GM19328 (cell line): ENCODE data around the gene ZBTB16.

Experiments
- ATAC-seq: cut with Tn5 transposase; IDR thresholded peaks from one replicate; pipeline ENCODE4 v1.9.1; 2021; ENCODE audit warnings: mild to moderate bottlenecking, moderate library complexity; ENCODE audit not compliant: unreplicated experiment

Gene ZBTB16

GRCh38 chr11:114129699-114130098 lies 70.2 kb downstream of the ZBTB16 start:
- ATAC-seq, result no peak

DNA sequence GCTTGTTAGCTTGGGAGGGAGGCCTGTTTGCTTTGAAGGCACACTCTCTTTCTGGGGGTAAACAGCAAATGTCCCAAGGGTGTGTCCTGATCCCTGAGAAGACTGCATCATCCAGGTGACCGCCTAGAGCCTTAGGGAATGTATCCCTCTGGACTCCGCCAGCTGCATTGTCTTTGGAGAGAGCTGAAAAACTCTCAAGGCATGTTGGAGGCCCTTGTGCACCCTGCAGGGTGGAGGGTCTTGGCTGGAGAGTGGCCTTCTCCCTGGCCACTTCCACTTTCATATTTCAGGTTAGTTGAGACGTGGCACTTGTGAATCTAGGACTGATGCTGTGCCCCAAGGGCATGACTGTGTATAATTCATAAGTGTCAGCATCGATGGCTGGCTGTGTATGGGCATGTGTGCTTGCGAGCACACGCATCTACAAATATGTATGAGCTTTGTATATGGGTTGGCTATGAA lies 70.6 kb downstream of the ZBTB16 start:
- no peak for ATAC-seq

DNA sequence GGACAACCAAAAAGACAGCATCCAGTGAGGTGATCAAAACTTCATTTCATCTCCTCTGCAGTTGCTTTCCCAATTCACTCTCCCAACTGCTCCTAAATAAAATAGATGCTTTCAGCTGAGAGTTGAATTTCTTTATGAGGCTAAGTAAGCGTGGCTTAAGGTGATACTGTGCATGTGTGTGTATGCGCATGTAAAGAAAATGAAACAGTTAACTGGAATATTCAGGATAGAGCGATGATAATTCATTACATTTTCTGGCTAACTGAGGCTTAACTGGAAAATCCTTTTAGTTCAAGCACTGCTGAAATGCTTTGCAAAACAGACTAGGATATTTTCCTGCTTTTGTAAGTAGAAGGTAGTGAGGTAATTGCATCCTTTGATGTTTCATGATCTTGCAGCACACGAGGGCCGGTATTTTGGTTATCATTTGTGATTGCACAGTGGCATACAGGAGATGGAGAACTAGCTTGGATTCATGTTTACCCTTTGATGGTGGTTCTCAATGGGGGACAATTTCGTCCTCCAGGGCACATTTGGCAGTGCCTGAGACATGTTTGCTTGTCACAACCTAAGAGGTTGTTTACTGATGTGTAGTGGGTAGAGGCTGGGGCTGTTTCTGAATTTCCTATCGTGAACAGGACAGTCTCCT lies 71.2 kb downstream of the ZBTB16 start:
- ATAC-seq, result no peak

DNA sequence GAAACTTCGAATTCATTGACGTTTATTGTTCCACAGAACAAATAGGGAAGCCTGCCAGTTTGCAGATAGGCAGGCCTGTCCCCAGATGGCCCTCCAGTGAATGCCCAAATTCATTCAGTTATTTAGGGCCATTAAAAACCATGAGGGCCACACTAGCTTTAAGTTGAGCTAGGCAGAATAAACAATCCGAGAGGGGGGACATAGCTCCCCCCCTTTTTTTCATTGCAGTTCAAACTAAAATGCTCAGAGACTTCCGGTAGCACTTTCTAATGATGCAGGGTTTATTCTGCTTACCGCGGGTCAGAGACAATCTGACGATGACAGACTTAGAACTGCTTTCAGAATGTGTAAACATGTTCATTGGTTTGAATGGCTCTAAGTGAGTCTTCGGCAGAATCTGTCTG lies 72.0 kb downstream of the ZBTB16 start:
- ATAC-seq, result no peak

GRCh38 chr11:114132417-114132816 lies 72.9 kb downstream of the ZBTB16 start:
- ATAC-seq, result no peak

DNA sequence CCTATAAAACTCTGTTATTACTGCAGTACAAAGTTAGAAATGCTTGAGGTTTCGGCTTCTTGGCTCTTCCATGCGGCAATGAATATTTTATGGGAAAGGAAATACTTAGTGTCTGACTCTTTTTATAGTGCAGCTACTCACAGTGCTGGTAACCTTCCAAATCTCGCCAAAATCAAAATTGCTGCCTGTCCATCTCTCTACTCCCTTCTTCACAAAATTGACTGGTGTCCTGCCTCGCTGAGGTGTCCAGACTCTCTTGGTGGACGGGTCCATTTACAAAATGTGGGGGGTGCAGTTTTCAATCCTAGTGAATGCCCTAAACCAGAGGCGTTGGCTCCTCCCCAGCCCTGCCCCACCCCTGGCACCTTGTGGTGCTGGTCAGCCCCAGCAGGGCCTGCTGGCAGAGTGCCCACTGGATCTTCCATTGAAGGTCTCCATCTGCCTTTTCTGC lies 73.5 kb downstream of the ZBTB16 start:
- no peak for ATAC-seq

DNA sequence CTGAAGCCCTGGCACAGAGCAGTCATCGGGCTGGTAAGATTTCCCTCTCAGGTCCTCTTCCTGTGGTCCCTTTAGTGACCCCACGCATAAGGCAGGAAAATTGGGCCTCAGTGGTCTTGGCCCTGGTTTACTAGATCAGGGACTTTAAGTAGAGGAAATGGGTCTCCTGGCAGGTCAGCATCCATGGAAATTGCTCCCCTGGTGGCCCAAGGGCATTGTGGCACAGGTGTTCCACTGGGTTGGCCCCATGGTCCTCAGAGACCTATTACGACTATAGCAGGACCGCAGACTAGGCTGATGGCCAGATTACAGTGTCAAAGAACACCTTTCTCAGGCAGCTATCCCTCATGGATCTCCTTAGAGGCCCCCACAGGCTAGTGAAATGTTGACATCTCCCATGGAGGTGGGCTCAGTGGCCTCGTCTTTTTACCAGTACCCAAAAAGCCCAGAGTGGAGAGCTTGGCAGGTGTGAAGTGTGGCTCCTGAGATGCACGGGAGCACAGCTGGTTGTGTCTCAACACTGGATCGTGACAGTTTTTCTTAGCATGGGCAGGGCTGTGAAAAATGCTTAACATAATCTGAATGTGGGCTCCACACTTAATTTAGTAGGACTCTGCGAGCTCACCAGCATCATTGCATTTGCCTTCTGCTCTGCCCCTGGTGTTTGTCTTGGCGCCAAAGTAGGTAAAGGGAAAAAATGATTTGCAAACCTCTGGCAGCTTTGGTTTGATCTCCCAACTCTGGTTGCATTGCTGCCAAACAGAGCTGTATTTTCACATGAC lies 74.2 kb downstream of the ZBTB16 start:
- no peak for ATAC-seq

DNA sequence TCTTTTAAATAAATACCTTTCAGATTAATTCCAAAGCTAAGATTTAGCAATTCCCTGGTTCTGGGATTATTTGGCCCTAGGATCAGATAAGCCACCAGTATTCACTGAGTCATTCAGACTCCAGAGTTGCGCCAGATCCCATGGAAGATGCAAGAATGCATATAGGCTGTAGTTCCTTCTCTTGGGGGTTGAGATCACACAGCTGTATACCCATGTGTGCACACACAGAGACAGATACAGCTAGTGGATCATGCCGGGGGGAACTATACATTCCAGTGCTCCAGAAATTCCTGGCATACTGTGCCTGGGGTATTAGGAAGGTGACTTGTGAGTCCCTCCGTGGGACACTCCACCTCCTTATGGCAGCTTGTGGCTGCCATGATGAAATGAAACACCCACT lies 75.4 kb downstream of the ZBTB16 start:
- ATAC-seq, result no peak

GRCh38 chr11:114135737-114136151 lies 76.2 kb downstream of the ZBTB16 start:
- no peak for ATAC-seq

- ATAC-seq, result no peak
Observed at GRCh38 chr11:114136686-114137640, 77.5 kb downstream of the ZBTB16 start.

DNA sequence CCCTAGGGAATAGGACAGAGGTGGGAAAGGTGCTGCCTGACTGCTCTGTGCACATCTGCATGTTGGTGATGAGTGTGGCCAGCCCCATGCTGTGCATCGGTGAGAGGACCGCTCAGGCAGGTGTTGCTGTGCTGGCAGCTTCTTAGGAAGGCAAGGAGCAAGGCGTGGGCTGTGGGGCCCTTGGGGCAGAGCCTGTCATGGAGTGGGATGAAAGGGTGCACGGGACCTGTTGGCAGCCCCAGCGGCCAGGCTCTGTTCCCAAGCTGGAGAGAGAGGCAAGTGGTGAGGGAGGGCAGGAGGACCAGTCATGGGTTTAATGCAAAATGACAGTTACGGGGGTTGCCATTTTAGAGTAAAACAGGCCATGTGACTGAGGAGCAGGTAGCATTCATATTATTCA lies 78.3 kb downstream of the ZBTB16 start:
- ATAC-seq, result no peak

- ATAC-seq, result no peak
Observed at GRCh38 chr11:114138411-114138810, 78.9 kb downstream of the ZBTB16 start.

DNA sequence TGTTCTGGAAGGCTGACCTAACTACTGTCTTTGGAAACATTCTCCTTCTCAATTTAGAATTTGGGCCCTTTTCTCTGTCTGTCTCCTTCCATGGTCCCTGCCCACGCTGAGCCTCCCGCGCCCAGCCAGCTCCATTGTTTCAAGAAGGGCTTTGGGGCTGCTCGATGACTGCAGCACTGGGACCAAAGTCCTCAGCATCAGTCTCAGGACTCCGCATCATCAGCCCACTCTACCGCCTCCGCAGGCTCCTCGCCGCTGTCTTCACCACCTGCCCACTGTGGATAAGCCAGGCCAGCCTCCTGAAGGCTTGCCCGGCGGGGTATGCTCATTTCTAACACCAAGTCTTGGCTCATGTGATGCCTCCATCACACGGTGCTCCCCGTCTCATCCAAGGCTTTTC lies 81.3 kb downstream of the ZBTB16 start:
- no peak for ATAC-seq

DNA sequence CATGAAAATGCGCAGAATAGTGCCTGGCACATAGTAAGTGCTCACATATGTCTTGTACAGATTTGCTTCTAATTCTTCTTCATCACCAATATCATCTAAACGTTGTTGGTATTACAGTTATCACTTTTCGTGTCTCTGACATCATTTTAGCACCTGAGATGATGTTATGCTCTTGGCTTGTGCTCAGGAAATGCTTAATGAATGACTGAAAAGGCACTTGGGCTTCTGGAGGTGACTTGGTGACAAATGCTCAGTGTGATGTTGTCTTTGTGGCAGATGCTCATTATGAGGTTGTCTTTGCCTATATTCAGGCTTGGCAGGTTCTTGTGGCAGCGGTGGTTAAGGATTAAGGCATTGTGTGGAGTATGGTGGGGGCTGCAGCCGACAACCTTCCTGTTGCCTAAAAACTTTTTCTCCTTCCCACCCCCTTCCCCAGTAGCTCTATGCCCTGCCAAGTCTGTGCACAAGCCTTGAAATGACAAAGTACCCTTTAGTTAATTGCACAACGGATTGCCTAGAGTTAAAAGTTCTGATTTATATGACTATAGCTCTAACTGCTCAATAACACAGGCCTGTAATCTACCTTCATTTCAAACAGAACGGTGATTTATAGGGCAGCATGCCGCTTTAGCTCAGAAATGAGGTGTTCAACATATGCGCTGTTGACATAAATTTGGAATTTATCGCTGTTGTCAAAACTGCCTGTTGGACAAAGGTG lies 82.5 kb downstream of the ZBTB16 start:
- ATAC-seq, result no peak

- no peak for ATAC-seq
Observed at GRCh38 chr11:114142707-114143106, 83.2 kb downstream of the ZBTB16 start.

- no peak for ATAC-seq
Observed at GRCh38 chr11:114145166-114145775, 85.8 kb downstream of the ZBTB16 start.

- no peak for ATAC-seq
Observed at GRCh38 chr11:114147375-114148012, 88.0 kb downstream of the ZBTB16 start.

- ATAC-seq, result no peak
Observed at GRCh38 chr11:114148013-114148382, 88.5 kb downstream of the ZBTB16 start.

GRCh38 chr11:114149689-114150407 lies 90.3 kb downstream of the ZBTB16 start:
- ATAC-seq, result no peak
